ENCODE results near the gene SLC22A16.

Gene SLC22A16

DNA sequence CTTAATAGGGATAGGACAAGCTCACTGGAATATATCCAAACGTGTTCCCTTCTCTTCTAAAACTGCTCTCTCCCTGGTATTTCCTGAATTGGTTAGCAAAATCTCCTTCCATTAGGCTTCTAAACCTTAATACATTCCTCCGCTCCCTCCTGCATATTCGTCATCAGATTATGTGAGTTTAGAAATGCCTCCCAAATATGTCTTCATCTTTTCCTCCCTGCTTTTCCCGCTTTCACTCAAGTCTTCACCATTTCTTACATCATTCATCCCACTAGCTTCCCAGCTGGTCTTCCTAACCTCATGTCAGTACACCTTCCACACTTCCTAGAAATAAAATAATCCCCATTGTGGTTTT, 26.9 kb downstream of the SLC22A16 start:
- in situ Hi-C loops (cut with HindIII; ENCODE audit: low sequenced_read_pairs) = no loop called here

DNA sequence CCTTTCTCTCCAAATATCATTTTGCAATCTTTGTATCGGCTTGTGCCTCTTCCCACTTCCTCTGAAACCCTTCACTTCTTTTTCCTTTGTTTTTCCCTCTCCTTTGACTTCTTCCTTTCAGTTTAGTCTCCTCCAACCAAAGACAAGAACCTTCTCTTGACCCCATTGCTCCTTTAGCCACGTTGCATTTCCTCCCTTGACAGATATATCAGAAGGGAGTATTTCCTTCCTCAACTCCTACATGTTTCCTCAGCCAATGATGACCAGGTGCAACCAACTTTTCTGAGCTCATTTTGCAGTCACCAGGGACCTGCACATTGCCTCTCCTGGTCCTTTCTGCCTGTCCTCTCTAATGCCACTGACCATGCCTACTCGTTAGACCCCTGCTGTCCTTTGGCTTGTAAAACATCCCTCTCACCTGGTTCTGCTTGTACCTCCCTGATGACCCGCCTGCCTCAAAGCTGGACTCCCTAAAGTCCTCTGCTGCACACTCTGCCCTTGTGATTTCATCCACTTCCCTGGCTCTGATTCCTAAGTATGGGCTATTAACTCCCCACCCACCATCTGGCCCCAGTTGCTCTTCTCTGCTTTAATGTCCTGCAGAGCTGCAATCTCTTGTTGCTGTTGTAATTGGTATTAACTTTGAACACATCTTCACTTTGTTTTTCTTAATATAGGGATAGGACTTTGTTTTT, 27.4 kb downstream of the SLC22A16 start:
- in situ Hi-C loops (cut with HindIII; ENCODE audit: low sequenced_read_pairs) = no loop called here

DNA sequence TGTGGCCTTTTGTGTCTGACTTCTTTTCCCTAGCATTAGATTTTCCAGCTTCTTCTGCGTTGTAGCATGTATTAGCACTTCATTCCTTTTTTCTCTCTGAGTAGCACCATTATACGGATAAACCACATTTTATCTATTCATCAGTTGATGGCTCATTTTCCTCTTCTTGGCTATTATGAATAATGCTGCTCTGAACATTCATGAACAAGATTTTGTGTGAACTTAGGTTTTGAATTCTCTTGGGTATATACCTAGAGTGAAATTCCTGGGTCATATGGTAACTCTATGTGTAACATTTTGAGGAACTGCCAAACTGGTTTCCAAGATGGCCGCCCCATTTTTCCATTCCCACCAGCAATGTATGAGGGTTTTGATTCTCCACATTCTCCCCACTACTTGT, 28.7 kb downstream of the SLC22A16 start:
- in situ Hi-C loops (cut with HindIII; ENCODE audit: low sequenced_read_pairs) = no loop called here

DNA sequence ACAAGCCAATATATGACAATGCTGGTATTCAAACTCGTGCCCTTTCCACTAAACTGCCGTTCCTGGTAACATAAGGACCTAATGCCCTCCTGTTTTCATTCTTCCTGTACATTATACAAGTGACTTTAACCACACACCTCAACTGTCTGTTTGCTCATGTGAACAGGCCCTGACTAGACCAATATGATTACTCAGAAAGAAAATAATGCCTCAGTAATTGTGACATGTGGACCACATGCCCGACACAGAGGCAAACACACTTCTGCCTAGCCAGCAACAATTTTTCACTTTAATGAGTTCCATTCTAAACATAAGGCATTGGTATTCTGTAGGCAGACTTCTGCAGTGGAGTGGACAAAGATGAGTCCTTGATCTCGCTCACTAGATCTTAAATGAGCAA, 30.0 kb downstream of the SLC22A16 start:
- in situ Hi-C loops (cut with HindIII; ENCODE audit: low sequenced_read_pairs) = no loop called here

DNA sequence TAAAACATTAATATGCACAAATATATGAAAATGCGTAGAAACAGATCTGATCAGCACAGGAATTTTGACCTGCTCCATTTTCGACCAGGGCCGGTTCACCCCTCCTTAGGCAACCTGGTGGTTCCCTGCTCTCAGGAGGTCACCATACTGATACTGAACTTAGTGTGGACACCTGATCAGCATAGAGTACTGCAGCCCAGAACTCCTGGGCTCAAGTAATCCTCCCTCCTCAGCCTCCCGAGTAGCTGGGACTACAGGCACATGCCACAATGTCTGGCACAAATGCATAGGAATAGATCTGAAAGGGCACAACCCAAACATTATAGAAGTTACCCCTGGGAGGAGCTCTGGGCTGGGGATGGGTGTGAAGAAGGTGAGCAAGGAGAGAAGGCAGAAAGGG, 36.4 kb downstream of the SLC22A16 start:
- in situ Hi-C loops (cut with HindIII; ENCODE audit: low sequenced_read_pairs) = no loop called here

DNA sequence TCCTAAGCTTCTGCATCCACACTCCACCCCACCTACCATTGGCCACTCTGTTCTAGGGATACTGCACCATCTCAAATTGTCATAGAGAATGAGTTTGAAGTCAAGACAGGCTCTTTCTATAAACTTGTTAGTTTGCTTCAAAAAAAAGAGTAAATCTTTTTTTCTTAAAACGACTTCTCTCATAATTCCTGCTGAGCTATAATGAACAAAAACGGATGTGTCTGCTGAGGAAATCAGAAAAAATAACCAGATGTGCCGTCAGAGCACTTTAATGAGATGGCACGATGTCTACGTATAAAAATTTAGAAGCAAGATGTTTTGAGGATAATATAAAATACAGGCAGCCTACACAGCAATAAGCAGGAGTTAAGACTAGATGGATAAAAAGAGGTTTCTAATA, 37.1 kb downstream of the SLC22A16 start:
- in situ Hi-C loops (cut with HindIII; ENCODE audit: low sequenced_read_pairs) = no loop called here

DNA sequence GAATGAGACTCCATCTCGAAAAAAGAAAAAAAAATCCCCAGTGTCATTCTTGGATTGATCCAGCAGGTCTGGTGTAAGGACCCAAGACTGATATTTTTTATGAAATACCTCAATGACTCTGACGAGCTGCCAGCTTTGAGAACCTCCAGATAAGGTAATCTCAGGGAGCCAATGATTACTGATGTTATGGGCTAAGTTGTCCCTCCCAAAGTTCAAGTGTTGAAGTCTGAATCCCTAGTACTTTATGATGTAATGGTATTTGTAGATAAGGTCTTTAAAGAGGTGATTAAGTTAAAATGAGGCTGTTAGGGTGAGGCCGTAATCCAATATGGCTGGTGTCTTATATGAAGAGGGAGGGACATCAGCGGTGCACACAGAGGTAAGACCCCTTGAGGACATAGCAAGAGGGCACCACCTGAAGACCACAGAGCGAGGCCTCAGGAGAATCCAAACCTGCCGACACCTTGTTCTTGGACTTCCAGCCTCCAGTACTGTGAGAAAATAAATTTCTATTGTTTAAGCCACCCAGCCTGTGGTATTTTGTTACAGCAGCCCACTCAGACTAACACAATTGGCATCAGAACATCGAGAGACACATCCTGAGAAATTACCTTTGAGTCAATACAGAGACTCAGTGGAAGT, 41.3 kb downstream of the SLC22A16 start:
- in situ Hi-C loops (cut with HindIII; ENCODE audit: low sequenced_read_pairs) = no loop called here

DNA sequence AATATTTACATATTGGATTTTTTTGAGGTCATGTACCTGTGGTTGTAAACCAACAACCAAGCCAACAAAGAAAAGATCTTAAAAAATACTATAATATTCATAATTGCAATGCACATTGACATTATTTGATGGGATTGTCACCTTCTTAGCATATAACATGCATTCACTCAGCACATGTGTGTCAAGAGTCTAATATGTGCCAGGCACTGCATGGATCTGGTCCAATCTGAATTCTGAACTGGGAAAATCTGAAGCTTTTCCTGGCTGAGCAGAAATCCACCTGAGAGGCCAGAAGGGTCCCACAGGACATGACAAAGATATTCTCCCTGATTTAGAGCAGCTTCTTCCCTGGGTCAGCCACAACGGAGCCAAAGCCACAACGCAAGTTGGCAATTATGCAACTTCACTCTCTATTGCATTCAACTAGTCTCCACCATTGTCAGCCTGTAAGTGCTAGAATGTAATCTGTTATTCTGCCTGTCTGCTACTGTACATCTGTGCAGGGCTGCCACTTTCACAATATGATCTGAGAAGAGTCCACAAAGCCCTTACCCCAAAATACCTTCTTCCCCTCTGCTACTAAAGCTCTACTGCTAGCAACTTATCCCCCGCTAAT, 44.0 kb downstream of the SLC22A16 start:
- in situ Hi-C loops (cut with HindIII; ENCODE audit: low sequenced_read_pairs) = no loop called here

DNA sequence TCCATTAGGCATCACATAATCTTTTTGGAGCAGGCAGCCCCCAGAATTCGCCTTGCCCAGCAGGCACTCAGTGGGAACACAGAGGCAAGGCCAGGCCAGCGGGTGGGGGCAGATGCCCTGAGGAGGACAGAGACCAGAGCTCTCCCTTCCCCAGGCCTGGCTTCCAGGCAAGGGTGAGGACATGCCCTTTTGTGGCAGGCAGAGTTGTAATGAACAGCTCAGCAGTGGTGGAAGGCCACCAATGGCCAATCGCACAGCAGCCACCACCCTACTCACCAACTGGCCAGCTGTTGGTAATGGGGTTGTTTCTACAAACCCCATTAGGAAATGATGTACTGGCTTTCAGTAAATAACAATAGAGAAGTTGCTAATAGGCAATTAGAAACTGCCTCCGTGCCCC, 45.7 kb downstream of the SLC22A16 start:
- in situ Hi-C loops (cut with HindIII; ENCODE audit: low sequenced_read_pairs) = no loop called here

DNA sequence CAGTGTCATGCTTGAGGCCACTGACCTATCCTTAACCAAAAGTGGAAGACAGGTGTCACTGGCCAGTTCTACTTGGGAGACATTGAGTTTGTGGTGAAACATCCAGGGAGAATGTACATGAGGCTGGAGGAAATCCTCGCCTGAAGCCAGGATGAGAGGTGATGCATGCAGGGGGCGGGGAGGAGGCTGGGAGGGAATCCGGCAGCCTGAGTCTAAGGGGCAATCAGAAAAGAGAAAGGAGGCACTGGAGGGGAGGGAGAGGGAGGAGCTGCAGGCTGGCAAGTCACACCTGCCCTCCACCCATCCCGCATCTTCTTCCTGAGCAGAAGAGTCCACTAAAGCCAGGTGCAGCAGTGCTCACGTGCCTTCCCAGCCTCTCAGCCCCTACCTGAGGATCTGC, 46.2 kb downstream of the SLC22A16 start:
- in situ Hi-C loops (cut with HindIII; ENCODE audit: low sequenced_read_pairs) = no loop called here

DNA sequence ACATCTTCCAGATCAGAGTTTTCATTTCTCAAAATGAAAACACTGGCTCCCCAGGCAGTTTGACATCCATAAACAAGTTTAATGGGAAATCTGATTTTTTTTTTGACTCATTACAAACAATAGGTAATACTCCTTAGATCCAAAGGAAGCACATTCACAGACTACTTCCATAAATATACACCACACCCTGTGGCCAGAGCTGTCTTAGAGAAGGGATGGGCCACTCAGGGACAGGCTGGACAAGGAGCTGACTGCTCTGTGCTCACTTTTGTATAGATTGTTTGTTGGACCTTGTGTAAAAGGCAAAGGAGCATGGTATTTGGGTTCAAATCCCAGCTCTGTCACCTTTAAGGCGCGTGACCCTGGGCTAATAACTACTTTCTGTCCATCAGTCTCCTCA, 48.3 kb downstream of the SLC22A16 start:
- in situ Hi-C loops (cut with HindIII; ENCODE audit: low sequenced_read_pairs) = no loop called here

DNA sequence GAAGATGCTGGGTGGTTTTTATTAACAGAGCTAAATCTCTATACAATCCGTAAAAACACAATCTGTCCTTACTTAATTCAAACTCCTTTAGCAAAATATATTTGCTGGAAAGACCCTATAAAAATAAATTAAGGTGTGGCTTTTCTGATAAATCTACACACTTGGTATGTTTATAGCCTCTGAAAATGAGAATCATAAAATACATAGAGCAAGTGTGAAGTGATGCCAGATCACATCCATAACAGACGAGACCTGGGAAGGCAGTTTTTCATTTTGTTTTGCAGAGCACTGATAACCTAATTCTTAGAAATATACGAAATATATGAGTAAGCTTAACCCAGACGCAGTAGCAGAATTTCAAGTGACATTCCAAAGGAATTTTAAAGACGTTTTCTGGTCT, 50.6 kb downstream of the SLC22A16 start:
- in situ Hi-C loops (cut with HindIII; ENCODE audit: low sequenced_read_pairs) = no loop called here

DNA sequence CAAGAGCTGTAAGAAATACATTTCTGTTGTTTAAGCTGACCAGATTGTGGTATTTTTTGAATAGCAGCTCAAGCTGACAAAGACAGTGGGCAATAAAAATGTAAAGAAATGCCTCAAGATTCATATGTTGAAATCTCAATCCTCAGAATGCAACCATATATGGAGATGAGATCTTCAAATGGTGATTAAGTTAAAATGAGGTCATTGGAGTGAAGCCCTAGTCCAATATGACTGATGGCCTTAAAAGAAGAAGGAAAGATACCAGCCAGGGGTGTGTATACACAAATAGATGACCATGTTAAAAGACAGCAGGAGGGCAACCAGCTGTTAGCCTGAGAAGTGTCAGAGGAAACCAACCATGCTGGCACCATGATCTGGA, 54.0 kb downstream of the SLC22A16 start:
- in situ Hi-C loops (cut with HindIII; ENCODE audit: low sequenced_read_pairs) = no loop called here

DNA sequence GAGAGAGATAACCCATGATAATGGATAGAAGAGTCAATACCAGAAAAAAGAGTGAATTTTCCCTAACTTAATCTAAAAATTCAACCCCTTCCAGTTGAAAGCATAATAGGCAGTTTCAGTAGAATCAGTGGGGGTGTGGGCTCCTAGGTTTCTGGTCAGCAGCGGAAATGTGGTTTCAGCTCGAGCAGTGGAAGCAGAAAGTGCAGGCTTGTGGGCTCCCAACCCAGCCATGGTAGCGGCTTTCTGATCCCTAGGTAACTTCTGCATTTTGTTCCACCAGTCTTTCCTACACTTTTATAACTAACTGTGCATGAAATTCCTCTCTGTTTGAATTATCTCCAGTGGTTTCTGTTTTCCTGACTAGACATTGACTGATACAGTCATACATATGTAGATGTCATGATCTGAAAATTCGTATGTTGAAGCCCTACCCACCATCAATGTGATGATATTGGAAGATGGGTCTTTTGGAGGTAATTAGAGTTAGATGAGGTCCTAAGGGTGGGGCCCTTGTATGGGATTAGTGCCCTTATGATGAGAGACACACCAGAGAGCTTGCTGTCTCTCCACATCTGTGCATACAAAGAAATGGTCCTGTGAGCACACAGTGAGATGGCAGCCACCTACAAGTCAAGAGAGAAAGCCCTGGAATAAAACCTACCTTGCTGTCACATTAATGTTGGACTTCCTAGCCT, 54.5 kb downstream of the SLC22A16 start:
- in situ Hi-C loops (cut with HindIII; ENCODE audit: low sequenced_read_pairs) = no loop called here

DNA sequence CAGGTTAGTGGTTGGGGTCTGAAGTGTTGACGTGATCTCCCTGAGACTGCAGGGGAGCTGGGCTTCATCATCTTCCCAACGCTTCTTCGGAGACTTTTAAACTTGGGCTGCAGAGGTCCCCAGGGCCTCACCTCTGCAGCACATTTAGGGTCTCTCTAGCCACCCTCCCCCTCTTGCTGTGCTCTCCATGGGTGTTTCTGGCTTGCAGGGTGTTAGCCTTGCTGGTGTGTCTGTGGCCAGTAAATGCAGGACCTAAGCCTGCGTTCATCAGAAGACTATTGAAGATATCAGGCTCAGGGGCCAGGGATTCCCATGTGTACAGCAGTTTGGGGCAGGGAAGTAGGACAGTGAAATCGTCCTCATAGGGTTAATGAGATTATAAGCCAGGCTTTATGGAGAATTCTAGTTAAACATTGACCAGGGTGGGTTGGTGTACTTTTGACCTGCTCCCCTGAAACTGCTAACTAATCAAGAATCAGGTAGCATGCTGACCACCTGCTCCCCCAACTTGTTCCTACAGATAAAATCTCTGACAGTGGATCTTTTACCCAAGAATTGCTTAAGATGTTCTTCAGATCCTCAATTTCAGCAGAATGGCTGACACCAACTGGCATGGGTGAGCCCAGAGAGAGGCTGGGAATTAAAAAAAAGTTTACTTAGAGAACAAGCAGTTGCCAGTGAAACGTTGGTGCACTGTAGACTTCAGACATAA, 57.2 kb downstream of the SLC22A16 start:
- in situ Hi-C loops (cut with HindIII; ENCODE audit: low sequenced_read_pairs) = no loop called here

DNA sequence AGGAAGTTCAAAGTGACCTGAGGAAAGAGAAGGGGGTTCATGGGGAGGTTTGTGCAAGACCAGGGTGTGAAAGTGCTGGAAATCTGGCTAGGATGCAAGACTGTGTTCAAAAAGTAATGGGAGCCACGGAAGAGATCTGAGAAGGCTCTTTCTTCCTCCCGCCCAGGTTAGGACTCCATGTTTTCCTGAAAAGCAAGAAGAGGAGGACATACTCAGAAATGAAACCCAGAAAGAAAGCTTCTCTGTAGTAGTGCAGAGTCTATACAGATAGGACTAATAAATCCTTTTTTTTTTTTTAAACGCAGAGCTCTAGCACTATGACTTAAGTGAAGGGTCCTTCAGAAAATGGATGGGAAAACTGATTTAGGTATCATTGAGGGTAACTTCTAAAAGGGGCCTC, 57.8 kb downstream of the SLC22A16 start:
- in situ Hi-C loops (cut with HindIII; ENCODE audit: low sequenced_read_pairs) = no loop called here

DNA sequence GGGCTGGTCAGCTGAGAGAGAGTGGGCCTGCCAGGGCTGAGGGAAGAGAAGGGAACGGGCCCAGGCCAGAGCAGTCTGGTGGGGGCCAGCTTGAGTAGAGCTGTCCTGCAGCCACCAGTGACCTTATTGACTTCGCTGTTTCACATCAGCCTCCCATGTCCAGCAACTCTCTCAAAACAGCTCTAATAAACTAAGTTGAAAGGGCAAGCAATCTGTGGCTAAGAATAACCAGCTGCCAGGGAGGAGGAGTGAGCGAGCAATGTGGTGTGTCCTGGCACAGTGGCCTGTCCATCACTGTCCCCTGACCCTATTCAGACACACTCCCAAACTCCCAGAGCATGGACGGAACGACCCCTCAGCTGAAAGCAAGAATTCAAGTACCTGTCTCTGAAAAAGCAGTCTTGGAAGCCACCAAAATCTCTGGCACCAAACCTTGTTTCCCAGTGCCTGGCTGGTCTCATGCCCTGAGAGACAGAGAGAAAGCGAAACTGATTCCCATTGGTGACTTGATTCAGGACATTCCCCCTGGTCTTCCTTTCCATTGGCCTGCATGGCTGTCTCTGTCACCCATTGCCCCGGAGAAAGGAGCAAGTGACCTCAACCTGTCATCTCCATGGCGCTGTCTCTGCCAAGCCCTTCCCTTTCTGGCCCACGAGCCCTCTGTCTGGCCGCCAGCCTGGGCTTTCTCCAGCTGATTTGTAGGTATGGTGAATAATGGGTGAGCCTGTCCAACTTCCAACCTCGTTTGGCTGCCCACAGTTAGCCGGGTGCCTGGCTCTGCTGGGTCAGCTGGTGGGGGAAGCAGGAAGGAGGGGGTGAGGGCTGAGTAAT, 61.1 kb downstream of the SLC22A16 start, which contains the start of gene DDO:
DDO (minus strand) TSS at position 490 of the 831 bp plus-strand sequence. CDS start 2,113 bp downstream, outside the sequence.
- in situ Hi-C loops (cut with HindIII; ENCODE audit: low sequenced_read_pairs) = no loop called here

DNA sequence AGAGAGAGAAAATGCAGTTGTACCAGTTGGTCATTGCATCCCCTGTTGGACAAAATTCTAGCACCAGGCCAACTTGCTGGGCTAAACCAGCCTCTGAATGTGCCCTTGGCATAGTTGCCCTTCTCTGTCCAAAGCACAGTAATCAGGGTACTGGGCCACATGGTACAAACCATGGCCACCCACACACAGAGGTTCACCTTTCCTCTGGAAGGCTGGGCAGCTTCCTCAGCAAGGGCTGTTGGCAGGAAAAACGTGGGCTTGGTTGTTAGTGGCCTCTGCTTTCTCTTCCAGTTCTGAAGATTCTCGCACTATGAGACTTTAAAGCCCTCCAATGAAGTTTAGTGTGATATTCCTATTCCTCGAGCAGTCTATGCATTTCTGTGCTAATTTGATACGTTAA, 61.7 kb downstream of the SLC22A16 start:
- in situ Hi-C loops (cut with HindIII; ENCODE audit: low sequenced_read_pairs) = no loop called here

DNA sequence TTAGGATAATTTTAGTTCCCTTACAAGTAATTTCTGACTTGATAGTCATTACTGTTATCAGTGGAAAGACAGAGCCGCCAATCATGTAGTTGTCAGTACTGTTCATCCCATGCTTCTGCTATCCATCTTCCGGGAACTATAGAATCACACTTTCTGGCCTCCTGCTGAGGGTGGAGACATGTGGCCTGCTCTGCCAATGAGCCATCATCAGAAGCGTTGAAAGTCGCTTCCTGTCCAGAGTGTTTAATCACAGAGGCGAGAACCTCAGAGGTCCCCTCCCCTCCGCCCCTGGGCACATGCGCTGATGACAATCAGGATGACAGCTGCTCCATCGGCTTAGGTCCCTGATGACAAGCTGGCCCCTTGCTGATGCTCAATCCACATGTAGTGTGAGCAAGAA, 64.1 kb downstream of the SLC22A16 start:
- in situ Hi-C loops (cut with HindIII; ENCODE audit: low sequenced_read_pairs) = no loop called here

DNA sequence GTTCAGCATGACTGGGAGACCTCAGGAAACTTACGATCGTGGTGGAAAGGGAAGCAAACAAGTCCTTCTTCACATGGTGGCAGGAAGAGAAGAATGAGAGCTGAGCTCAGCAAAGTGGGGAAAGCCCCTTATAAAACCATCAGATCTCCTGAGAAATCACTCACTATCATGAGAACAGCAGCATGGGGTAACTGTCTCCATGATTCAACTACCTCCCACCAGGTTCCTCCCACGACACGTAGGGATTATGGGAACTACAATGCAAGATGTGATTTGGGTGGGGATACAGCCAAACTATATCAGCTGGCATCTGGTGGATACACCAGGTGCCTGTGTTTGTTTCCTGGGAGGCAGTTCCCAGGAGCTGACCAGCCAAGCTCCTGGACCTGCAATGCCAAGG, 65.9 kb downstream of the SLC22A16 start:
- in situ Hi-C loops (cut with HindIII; ENCODE audit: low sequenced_read_pairs) = no loop called here

Data from DLD1 (cell line).